GM18861 (cell line): ENCODE data around the gene GPSM1.
"Not testable (repeated sequence)": the region's sequence is repeated elsewhere in the genome, so short reads cannot be mapped to it uniquely, and the experiment has no call there.

Experiments used
- ATAC-seq: cut with Tn5 transposase; IDR thresholded peaks from one replicate; pipeline ENCODE4 v1.9.1; 2021; ENCODE audit not compliant: unreplicated experiment

Gene GPSM1

DNA sequence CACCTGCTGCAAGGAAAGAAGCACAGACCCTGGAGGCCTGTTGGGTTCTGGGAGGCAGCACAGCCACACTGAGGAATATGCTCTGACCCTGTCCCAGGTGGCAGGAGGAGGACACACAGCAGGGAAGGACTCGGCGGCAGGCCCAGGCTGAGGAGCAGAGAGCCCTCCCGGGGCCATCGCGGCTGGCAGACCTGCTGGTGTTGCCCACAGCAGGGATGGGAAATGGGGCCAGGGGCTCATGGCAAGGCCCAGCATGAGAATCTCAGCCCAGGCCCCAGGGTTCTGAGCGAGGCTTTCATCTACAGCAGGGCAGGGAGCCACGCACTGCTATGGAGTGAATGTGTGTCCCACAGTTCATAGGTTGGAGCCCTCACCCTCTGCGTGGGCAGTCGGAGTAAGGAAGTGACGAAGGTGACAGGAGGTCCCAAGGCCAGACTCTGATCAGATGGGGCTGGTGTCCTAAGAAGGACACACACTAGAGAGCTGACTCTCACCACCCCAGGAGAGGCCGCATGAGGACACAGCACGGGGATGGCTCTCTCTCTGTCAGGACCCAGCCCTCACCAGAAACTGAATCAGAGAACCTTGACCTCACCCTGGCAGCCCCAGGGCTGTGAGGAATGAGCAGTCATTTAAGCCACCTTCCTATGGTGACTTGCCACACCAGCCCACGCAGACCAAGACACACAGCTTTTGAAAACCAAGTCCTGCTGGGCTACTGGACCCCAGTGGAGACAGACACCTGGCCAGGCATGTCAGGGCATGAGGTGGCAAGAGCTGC is 10.3 kb upstream of the GPSM1 start:
- ATAC-seq, result no peak

DNA sequence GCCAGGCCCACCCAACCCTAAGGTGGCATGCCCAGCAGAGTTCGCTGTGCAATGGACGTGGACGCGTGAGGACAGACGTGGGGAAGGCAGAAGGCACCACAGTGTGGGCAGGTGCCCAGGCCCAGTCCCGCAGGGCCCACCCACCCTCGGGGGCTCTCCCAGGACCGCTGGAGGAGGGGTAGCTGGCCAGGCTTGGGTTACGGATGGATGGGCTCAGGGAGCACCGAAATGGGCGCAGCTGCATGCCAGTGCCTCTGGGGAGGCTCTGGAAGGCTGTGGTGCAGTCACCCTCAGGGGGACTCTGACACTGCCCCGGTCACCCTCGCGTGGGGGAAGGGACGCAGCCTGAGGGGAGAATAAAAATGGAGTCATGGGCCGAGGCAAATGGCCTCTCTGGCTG is 9.6 kb upstream of the GPSM1 start:
- no peak for ATAC-seq

DNA sequence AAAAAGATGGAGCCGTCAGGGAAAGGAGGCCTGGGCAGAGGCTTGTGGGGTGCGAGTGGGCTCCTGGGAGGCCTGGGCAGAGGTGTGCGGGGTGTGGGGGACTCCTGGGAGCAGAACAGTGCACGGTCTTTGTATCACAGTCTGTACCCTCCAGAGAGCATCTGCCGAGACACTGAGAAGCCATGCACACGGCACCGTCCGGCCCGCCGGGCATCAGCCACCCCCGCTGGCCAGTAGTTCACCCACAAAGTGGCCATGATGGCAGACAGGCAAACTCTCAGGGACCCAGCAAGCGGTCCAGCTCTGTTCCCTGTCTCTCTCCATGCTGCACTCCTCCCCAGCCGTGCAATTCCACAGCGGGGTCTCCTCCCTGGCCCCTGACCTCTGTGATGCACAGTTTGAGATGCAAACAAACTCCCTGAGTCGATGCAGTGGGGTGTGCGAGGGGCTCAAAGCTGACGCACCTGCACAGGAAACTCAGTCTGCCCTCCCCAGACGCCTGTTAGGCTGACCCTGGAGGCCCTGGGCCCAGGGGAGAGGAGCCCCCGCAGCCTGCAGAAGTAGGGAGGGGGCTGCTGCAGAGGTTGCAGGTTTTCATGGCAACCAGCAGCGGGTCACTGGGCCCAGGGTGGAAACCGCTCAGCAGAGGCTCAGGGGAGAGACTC is 9.1 kb upstream of the GPSM1 start:
- no peak for ATAC-seq

DNA sequence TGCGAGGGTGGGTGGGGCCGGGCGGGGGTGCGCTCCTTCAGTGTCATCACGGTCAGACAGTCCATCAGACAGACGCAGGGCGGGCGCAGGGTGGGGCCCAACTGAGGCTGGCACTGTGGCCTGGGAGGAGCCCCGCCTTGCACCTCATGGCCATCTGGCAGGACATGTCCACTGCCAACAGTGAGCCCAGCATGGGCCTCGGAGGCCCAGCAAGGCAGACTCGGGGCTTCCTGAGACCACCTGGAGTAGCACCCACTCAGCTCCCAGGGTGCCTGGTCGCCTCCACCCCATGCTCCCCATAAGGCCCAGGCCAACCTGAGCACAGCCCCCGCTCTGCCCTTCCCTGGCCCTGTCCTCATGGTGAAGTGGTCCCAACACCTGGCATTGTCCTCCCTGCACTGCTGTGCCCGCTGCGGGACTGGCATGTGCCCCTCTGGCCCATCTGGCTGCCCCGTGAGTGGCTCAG is 8.5 kb upstream of the GPSM1 start:
- ATAC-seq, result no peak

DNA sequence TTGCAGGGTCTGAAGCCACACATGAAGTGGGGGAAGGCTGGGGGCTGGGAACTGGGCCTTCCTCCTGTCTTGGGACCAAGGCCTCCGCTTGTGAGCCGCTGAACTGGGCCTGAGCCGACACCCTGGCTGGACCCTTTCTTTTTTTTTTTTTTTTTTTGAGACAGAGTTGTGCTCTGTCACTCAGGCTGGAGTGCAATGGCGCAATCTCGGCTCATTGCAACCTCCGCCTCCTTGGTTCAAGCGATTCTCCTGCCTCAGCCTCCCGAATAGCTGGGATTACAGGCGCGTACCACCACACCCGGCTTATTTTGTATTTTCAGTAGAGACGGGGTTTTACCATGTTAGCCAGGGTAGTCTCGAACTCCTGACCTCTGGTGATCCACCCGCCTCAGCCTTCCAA is 8.1 kb upstream of the GPSM1 start:
- not testable (repeated sequence) for ATAC-seq

DNA sequence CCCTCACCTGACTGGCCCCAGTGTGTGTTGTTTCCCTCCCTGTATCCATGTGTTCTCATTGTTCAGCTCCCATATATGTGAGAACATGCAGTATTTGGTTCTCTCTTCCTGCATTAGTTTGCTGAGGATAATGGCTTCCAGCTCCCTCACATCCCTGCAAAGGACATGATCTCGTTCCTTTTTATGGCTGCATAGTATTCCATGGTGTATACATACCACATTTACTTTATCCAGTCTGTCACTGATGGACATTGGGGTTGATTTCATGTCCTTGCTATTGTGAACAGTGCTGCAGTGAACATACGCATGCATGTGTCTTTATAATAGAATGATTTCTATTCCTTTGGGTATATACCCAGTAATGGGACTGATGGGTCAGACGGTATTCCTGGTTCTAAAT is 7.4 kb upstream of the GPSM1 start:
- ATAC-seq, result not testable (repeated sequence)

DNA sequence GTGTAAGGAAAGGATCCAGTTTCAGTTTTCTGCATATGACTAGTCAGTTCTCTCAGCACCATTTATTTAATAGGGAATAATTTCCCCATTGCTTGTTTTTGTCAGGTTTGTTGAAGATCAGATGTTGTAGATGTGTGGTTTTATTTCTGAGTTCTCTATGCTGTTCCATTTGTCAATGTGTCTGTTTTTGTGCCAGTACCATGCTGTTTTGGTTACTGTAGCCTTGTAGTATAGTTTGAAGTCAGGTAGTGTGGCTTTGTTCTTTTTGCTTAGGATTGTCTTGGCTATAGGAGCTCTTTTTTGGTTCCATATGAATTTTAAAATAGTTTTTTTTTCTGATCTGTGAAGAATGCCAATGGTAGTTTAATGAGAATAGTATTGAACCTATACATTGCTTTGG is 6.4 kb upstream of the GPSM1 start:
- ATAC-seq, result not testable (repeated sequence)

DNA sequence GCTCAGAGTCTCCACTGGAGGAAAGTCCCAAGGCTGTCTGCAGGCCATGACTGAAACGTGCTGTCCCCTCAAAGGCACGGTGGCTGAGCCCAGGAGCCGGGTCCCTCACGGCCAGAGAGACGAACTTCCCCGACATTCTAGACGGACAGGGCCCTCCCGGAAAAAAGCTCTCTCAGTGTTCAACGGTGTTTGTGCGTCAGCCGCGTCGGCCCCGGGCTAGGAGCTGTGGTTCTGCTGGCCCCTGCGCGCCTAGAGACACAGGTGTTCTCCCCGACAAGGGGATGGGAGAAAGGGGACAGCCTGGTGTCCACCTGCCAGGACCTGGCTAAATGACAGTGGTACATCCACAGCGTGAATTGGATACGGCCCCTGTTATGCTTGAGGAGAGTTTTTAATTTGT is 5.8 kb upstream of the GPSM1 start:
- no peak for ATAC-seq

DNA sequence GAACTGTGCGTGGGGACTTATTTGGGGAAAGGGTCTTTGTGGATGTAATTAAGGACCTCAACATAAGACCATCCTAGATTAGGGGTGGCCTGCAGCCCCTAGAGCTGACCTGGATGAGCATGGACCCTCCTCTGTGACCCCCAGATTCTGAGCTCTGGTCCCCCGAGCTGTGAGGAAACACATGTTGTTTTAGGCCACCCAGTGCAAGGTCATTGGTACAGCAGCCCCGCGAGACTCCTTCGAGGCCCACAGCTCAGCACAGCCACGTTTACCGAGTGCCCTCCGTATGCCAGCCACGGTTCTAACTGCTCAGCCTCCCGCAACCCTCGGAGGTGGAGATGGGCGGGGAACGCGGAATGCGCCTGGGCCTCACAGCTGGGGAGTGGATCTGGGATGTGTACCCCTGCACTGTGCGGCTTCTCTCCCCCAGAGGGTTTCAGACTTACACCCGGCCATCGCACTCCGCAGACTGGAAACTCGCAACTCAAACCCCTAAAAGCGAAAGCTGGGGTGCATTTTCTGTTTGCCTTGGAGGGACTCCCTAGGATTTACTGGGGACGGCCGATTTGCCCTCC is 4.5 kb upstream of the GPSM1 start:
- no peak for ATAC-seq

DNA sequence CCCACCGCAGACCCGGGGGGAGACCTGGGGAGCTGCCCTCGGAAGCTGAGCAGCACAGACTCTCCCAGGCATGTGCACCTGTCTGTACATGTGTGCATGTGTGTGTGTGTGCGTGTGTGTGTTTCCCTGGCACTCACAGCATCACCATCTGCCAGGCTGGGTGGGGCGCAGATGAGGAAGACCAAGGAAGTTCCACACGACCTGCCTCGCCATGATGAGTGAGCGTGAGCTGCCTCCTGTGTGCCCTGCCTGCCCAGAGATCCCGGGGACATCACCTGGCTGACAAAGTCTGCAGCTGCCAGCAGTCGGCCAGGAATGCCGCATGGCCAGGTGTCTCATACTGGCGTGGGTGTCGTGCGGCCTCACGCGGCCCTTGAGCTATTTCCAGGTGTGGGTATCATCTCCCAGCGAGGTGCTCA is 4.0 kb upstream of the GPSM1 start:
- no peak for ATAC-seq

DNA sequence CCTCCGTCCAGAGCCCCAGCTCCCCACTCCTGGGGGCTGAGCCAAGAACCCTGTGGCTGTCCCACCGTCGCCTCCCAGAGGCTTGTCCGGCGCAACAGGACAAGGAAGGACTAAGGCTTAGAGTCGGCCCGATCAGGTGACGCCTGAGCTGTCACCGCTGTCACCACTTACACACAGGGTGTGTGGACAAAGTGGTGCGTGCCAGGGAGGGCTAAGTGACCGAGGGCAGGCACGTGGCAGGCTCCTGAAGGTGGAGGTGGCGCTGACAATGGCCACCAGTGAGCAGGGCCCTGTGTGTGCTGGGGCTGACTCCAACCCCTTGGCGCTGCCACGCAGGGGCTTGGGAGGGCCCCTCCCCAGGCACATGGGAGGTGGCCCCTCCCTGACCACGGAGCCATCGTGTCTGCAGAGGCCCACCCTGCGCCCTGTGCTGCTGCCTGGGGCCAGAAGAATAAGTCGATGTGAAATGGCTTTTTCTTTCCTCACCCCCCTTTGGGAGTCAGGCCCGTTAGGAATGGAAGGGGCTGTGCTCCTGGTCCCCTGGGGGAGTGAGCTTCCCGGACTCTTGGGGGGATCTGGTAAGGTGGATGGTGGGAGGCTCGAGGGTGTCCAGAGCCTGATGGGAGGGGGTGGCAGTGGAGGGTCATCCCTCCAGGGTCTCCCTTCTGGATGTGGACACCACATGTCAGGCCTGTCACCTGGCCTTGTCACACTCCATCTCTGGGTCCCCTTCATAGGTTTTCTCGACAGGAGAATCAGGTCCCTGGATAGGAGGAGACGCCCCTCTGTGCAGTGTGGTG is 2.6 kb upstream of the GPSM1 start:
- no peak for ATAC-seq

DNA sequence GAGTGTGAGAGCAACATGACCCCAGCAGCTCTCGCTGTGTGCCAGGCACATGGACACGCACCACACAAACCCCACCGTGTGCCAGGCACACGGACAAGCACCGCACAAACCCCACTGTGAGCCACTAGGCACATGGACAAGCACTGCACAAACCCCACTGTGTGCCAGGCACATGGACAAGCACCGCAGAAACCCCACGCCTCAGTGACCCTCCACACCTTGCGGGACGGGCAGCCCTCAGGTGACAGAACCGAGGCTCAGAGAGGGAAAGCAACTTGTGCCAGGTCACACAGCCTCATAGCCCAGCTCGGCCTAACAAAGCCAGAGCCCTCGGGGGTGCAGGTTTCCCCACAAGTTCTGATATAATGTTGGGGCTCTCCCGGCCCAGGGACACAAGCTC is 2.0 kb upstream of the GPSM1 start:
- no peak for ATAC-seq

DNA sequence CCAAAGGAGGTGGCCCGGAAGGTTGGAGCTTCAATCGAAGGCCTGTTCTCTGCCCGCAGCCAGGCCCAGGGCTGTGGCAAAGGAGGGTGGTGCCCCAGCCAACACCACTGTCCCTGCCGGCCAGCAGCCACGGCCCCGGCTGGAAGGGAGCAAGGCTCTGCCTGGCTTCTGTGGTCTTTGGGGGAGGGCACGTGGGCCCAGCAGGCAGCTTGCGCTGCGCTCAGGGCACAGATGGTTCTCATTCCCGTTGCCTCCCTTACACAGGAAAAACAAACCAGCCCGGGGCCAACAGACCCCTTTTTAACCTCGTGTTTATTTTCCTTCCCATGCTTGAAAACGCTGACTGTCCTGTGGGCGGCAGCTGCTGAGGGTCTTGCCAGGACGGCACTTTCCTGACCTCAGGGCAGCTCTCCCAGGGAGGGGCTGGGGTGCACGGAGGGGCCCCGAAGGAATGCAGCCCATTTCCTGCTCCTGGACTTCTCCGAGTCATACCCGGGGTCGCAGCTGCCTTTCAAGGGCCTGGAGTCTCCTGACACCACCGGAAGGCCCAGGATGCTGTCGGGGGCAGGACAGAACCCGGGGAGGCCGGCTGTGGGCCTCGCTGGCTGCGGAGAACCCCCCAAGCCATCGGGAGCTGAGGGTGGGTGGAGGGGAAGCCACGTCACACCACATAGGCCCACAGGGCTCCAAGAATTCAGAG is 1.1 kb upstream of the GPSM1 start:
- no peak for ATAC-seq

DNA sequence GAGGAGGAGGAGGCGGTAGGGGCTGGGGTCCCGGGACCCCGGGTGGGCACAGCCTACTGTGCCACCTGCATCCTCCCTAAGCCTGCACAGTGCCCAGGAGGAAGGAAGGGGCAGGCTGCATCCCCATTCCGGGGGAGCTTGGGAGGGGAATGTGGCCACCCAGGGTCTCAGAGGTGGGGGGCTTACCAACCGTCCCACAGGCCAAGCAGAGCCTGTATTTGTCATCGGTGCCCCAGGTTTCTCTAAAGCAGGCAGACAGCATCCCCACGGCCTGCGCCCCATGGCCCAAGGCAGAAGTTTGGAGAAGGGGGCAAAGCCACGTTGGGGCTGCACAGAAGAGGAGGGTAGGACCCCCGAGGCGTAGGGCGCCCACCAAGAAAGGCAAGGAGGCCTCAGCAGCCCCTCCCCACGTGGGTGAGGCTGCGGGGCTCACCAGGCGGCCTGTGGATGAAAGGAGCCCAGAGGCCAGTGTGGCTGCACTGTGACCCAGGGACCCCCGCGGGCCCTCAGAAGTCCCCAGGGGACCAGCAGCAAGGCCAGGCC is 507 bp upstream of the GPSM1 start:
- no peak for ATAC-seq

DNA sequence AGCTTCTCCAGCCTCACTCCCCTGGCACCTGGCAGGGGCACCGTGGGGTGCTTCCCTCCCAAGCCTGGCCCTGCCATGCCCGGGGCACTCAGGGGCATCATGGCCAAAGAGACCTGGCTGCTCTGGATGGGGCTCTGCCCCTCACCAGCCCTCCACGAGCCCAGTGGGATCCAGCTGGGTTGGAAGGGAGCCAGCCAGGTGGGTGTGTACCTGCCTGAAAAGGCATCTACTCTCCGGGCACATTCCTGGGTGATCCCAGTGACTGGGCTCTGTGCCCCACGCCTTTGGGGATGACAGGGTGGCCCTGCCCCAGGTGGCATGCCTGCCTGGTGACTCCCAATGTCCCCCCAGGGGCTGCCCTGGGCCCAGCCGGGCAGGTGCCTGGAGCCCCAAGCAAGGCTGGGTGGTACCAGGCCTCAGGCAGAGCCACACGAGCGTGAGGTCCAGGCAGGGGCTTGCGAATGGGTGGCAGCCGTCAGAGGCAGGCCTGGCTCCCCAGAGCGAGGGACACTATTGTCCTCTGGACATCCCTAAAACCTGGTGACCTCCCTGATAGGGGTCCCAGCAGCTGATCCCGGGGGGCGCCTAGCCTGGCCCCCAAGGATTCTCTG is 777 bp downstream of the GPSM1 start:
- no peak for ATAC-seq

DNA sequence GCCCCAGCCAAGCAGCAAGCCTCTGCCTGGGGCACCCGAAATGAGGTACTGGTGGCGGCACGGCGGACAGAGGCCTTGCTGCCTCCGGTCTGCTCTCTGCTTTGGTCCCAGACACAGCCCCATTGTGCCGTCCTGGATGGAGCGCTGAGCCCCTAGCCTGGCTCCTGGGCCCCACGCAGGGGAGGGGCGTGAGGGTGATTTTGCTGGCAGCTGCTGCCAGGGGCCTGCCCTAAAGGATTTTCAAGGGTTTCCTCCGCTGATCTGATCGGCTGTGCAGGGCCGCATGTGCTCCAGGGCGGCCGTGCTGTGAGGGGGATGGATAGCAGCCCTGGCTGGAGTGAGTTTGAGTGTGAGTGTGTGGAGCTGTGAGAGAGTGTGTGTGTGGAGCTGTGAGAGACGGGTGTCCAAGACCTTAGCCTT is 1.3 kb downstream of the GPSM1 start:
- no peak for ATAC-seq

DNA sequence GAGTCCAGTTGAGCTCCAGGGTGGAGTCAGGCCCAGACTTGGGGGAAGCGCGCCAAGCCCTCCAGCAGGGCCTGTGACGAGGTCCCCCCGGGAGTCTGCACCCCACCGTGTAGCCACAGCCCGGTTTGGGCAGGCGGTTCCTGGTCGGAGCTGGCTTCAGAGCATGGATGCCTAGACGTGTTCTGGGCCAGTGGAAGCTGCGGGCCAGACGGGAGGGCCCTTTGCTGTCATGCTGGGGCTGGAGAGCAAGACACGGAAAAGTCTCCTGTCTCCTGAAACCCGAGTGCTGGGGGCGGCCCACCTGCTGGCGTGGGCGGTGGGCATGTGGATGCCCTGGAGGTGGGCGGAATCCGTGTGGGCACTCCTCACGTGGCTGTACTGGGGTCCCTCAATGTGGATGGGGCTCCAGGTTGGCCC is 1.9 kb downstream of the GPSM1 start:
- ATAC-seq, result no peak

DNA sequence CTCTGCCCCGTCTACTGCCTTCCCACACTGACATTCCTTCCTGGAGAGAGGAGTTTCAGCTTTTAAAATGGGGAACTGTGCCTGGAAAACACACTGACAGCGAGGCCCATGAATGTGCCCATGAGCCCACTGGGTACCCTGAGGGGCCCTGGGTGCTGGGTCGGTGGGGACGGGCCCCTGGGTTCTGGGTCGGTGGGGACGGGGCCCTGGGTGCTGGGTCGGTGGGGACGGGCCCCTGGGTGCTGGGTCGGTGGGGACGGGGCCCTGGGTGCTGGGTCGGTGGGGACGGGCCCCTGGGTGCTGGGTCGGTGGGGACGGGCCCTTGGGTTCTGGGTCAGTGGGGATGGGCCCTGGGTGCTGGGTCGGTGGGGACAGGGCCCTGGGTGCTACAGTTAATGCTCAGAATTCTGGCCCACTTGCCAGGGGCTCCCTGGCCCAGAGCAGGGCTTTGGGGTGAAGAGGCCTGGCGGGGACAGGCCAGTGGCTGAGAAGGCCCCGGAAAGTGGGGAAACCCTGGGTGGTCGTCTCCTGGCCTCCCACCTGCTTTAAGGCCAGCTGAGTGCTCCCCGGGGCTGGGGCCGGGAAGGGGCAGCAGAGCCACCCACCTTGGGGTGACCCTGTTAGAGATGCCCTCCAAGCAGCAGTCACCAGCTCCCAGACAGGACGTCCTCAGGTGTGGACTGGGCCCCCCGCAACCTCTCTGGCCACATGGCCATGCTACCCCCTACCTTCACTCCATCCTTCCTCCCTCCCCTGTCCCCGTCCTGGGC is 2.5 kb downstream of the GPSM1 start:
- no peak for ATAC-seq

DNA sequence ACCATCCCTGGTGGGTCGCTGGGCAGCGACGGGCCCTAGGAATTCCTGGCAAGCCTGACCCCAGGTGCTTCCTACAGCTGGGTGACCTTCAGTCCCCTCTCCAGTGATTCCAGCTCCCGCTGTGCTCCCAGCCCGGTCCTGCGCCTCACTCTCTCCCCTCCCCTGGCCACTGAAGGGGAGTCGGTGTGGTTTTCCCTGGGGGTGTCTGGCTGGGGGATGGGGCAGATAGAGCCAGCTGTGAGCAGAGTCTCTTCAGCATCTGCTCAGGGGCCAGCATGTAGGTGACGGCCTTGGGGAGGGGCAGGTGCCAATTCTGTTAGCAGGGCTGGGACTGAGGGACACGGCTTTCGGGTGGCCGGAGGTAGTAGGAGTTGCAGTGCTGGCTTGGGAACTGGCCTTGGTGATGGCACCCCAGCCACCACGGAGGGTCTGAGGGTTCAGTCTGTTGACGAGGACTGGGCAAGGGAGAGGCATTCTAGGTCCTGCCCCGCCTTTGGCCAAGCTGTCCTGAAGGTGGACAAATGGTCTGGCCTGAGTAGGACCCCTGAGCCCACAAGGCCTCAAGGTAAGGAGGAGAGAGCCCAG is 3.2 kb downstream of the GPSM1 start:
- no peak for ATAC-seq
